ENCODE results near the gene PIEZO1. TPM values are rescaled to one million over a fixed set of nuclear protein-coding genes. Genes with fewer than 3 reads are reported as not detected.
A peak's percentile ranks its signal among the peaks of the same experiment; 100 is the strongest.

The PIEZO1 gene
- total RNA-seq, 1 experiment from 2014 or later: 71.1 TPM

- no peaks in the 10 kb centered on the region for H3K36me3 Mint-ChIP-seq (ENCODE audit: insufficient read depth in 1 of 3, low read depth in 3 of 3)
- Histone ChIP-seq H4K8ac (replicated peaks; ENCODE audit: insufficient read length, low read depth, low read length) (no peak overlapping the region), H4K20me1 (ENCODE audit: control insufficient read depth, insufficient read depth, insufficient read length) (peaks cover 2% of the 10 kb centered on the region), H2BK5ac (ENCODE audit: insufficient read length, low read length) (no peak overlapping the region), H3K56ac (ENCODE audit: insufficient read length, low read depth, low read length) (no peak overlapping the region), H3K14ac (ENCODE audit: insufficient read depth, low read length) (peak overlapping the region; percentile 86), H3K4me1 (ENCODE audit: insufficient read depth, low read length) (no peaks in the 10 kb centered on the region), H4K91ac (ENCODE audit: insufficient read length, low read depth, low read length) (no peak overlapping the region), H2BK15ac (ENCODE audit: low read depth, low read length) (no peak overlapping the region), H3K27me3 (ENCODE audit: insufficient read depth, low read length) (no peaks in the 10 kb centered on the region), H3K9ac (ENCODE audit: extremely low read depth, insufficient read length, low read length) (no peak overlapping the region), H2AFZ (ENCODE audit: low read length) (no peak overlapping the region), H3K4ac (ENCODE audit: low read depth, low read length) (no peak overlapping the region), H3K27ac (ENCODE audit: insufficient read length, low read depth, low read length) (no peak overlapping the region), H3T11ph (ENCODE audit: low read length) (no peak overlapping the region), H3K79me1 (ENCODE audit: insufficient read depth, low read depth, low read length, poor library complexity, severe bottlenecking) (no peaks in the 10 kb centered on the region), H3K4me2 (ENCODE audit: insufficient read depth, insufficient read length, low read length) (peak overlapping the region; percentile 28), H3K9me3 (ENCODE audit: control insufficient read depth, low read depth, low read length) (no peaks in the 10 kb centered on the region), H4K5ac (ENCODE audit: insufficient read length, low read depth, low read length) (no peak overlapping the region), H2BK12ac (ENCODE audit: insufficient read length, low read depth, low read length) (no peak overlapping the region), H3K23ac (ENCODE audit: insufficient read length, low read depth, low read length) (no peak overlapping the region), H3K18ac (ENCODE audit: insufficient read length, low read depth, low read length) (no peak overlapping the region), H2BK120ac (ENCODE audit: low read depth, low read length, poor library complexity, severe bottlenecking) (no peak overlapping the region), H3K23me2 (ENCODE audit: insufficient read length, low read depth, low read length, poor library complexity, severe bottlenecking) (peaks cover 10% of the 10 kb centered on the region), H3K79me2 (ENCODE audit: insufficient read depth, low read length) (peaks cover 4% of the 10 kb centered on the region; the same call in 1 of the 2 replicates), H2BK20ac (ENCODE audit: low read depth, low read length, poor library complexity, severe bottlenecking) (no peak overlapping the region), H2AK5ac (ENCODE audit: insufficient read length, low read length) (no peak overlapping the region)
- H3K27me3 Mint-ChIP-seq (ENCODE audit: low read depth): peaks cover 6% of the 10 kb centered on the region; the same call in 1 of the 2 replicates
- no CpG with 5 or more reads among the region's 74 CpGs for WGBS (ENCODE audit: extremely low coverage, insufficient read length, low lambda C conversion rate)
- peak; percentile 62 for TF ChIP-seq CTCF (conservative IDR thresholded peaks at IDR 0.05)
- no peaks in the 10 kb centered on the region for H3K9me3 Mint-ChIP-seq
- no peak overlapping the region for H3K27ac Mint-ChIP-seq
- peaks cover 19% of the 10 kb centered on the region in 2 experiments for H3K4me1 Mint-ChIP-seq
- H3K4me3 Mint-ChIP-seq: peak overlapping the region; percentile 73 to 80
- DNase-seq: peak; percentile 64
Observed at GRCh38 chr16:88784074-88784855, 755 bp downstream of the PIEZO1 start.
